ENCODE results near the gene RSRC2. TPM values are rescaled to one million over a fixed set of nuclear protein-coding genes. Genes with fewer than 3 reads are reported as not detected.

Gene RSRC2
- total and polyA plus RNA-seq, 9 of the 15 experiments (the other 6 are each of a cell fraction or from before 2014, with no cell fraction given), result 52.6 to 123 (median 80.3) TPM

DNA sequence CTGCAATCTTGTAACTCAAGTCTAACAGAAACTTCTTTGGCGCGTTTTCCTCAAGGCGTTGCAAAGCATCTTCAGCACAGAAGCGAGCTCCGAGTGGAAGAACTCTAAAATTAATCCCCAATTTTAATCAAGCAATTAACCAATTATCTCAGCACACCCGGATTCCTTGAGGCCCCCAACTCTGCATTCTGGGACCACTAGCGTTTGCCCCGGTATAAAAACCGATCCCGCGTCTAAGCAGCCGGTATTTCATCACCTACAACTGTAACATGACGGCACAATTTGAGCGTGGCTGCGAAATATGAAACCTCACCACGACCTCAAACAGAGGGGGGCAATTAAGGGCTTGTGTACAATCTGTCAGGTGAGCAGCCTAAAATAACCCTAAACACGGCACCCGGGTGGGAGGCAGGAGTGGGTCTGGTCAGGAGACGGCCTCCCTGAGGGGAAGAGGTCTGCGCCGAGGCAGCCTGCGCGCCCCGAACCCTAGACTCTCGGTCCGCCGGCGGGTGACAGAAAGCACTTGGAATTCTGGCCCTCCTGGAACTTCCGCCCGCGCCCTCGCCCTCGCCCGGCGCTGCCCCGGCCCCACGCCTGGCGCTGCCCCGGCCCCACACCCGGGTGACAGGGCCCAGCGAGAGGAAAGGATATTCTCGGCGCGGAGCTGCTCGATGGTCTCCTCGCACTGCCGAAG lies 26.6 kb downstream of the RSRC2 start (continued):
- TF ChIP-seq, protein P1, sequence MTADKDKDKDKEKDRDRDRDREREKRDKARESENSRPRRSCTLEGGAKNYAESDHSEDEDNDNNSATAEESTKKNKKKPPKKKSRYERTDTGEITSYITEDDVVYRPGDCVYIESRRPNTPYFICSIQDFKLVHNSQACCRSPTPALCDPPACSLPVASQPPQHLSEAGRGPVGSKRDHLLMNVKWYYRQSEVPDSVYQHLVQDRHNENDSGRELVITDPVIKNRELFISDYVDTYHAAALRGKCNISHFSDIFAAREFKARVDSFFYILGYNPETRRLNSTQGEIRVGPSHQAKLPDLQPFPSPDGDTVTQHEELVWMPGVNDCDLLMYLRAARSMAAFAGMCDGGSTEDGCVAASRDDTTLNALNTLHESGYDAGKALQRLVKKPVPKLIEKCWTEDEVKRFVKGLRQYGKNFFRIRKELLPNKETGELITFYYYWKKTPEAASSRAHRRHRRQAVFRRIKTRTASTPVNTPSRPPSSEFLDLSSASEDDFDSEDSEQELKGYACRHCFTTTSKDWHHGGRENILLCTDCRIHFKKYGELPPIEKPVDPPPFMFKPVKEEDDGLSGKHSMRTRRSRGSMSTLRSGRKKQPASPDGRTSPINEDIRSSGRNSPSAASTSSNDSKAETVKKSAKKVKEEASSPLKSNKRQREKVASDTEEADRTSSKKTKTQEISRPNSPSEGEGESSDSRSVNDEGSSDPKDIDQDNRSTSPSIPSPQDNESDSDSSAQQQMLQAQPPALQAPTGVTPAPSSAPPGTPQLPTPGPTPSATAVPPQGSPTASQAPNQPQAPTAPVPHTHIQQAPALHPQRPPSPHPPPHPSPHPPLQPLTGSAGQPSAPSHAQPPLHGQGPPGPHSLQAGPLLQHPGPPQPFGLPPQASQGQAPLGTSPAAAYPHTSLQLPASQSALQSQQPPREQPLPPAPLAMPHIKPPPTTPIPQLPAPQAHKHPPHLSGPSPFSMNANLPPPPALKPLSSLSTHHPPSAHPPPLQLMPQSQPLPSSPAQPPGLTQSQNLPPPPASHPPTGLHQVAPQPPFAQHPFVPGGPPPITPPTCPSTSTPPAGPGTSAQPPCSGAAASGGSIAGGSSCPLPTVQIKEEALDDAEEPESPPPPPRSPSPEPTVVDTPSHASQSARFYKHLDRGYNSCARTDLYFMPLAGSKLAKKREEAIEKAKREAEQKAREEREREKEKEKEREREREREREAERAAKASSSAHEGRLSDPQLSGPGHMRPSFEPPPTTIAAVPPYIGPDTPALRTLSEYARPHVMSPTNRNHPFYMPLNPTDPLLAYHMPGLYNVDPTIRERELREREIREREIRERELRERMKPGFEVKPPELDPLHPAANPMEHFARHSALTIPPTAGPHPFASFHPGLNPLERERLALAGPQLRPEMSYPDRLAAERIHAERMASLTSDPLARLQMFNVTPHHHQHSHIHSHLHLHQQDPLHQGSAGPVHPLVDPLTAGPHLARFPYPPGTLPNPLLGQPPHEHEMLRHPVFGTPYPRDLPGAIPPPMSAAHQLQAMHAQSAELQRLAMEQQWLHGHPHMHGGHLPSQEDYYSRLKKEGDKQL (CRISPR knock-in tag; IDR thresholded peaks at IDR 0.05; ENCODE audit: borderline replicate concordance), result no peak
- TF ChIP-seq RB1 (IDR thresholded peaks at IDR 0.05; ENCODE audit: low read depth), result peak; percentile 75
- TF ChIP-seq, protein P2, sequence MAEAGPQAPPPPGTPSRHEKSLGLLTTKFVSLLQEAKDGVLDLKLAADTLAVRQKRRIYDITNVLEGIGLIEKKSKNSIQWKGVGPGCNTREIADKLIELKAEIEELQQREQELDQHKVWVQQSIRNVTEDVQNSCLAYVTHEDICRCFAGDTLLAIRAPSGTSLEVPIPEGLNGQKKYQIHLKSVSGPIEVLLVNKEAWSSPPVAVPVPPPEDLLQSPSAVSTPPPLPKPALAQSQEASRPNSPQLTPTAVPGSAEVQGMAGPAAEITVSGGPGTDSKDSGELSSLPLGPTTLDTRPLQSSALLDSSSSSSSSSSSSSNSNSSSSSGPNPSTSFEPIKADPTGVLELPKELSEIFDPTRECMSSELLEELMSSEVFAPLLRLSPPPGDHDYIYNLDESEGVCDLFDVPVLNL (CRISPR knock-in tag; IDR thresholded peaks at IDR 0.05; ENCODE audit: low read depth), result no peak
- peak; percentile 57; the same call in 1 of the 2 replicates for TF ChIP-seq ATF7 (IDR thresholded peaks at IDR 0.05)
- no peak for TF ChIP-seq HMG20B (CRISPR knock-in tag; IDR thresholded peaks at IDR 0.05)
- TF ChIP-seq, protein P3, sequence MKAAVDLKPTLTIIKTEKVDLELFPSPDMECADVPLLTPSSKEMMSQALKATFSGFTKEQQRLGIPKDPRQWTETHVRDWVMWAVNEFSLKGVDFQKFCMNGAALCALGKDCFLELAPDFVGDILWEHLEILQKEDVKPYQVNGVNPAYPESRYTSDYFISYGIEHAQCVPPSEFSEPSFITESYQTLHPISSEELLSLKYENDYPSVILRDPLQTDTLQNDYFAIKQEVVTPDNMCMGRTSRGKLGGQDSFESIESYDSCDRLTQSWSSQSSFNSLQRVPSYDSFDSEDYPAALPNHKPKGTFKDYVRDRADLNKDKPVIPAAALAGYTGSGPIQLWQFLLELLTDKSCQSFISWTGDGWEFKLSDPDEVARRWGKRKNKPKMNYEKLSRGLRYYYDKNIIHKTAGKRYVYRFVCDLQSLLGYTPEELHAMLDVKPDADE (conservative IDR thresholded peaks at IDR 0.05; ENCODE audit: control insufficient read depth, low read depth, low read length), result no peak
- peak; percentile 34; the same call in 1 of the 2 replicates for TF ChIP-seq MAFG (tag; conservative IDR thresholded peaks at IDR 0.05)
- TF ChIP-seq, protein P4, sequence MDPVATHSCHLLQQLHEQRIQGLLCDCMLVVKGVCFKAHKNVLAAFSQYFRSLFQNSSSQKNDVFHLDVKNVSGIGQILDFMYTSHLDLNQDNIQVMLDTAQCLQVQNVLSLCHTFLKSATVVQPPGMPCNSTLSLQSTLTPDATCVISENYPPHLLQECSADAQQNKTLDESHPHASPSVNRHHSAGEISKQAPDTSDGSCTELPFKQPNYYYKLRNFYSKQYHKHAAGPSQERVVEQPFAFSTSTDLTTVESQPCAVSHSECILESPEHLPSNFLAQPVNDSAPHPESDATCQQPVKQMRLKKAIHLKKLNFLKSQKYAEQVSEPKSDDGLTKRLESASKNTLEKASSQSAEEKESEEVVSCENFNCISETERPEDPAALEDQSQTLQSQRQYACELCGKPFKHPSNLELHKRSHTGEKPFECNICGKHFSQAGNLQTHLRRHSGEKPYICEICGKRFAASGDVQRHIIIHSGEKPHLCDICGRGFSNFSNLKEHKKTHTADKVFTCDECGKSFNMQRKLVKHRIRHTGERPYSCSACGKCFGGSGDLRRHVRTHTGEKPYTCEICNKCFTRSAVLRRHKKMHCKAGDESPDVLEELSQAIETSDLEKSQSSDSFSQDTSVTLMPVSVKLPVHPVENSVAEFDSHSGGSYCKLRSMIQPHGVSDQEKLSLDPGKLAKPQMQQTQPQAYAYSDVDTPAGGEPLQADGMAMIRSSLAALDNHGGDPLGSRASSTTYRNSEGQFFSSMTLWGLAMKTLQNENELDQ (CRISPR knock-in tag; IDR thresholded peaks at IDR 0.05; ENCODE audit: borderline replicate concordance), result no peak
- no peak for TF ChIP-seq ARID2 (IDR thresholded peaks at IDR 0.05)
- no peak for TF ChIP-seq NCOA2 (IDR thresholded peaks at IDR 0.05; ENCODE audit: partially characterized antibody in 2 of 2)
- no peak for TF ChIP-seq TEAD4 (IDR thresholded peaks at IDR 0.05; ENCODE audit: low read length)
- no peak; the same call in 1 of the 2 replicates for TF ChIP-seq TEAD4 (CRISPR knock-in tag; IDR thresholded peaks at IDR 0.05; ENCODE audit: borderline replicate concordance)
- no peak for TF ChIP-seq ZBTB7A (IDR thresholded peaks at IDR 0.05; ENCODE audit: borderline replicate concordance, control insufficient read depth, low read depth, low read length)
- no peak for TF ChIP-seq XRCC3 (IDR thresholded peaks at IDR 0.05)
- TF ChIP-seq, protein P5, sequence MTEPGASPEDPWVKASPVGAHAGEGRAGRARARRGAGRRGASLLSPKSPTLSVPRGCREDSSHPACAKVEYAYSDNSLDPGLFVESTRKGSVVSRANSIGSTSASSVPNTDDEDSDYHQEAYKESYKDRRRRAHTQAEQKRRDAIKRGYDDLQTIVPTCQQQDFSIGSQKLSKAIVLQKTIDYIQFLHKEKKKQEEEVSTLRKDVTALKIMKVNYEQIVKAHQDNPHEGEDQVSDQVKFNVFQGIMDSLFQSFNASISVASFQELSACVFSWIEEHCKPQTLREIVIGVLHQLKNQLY (CRISPR knock-in tag; conservative IDR thresholded peaks at IDR 0.05), result no peak
- TF ChIP-seq ZNF124 (CRISPR knock-in tag; IDR thresholded peaks at IDR 0.05), result no peak

All from K562 (cell line).